ENCODE data around the gene GALT.
A peak's percentile ranks its signal among the peaks of the same experiment; 100 is the strongest.
"Not testable (repeated sequence)": the region's sequence is repeated elsewhere in the genome, so short reads cannot be mapped to it uniquely, and the experiment has no call there.

GALT gene

DNA sequence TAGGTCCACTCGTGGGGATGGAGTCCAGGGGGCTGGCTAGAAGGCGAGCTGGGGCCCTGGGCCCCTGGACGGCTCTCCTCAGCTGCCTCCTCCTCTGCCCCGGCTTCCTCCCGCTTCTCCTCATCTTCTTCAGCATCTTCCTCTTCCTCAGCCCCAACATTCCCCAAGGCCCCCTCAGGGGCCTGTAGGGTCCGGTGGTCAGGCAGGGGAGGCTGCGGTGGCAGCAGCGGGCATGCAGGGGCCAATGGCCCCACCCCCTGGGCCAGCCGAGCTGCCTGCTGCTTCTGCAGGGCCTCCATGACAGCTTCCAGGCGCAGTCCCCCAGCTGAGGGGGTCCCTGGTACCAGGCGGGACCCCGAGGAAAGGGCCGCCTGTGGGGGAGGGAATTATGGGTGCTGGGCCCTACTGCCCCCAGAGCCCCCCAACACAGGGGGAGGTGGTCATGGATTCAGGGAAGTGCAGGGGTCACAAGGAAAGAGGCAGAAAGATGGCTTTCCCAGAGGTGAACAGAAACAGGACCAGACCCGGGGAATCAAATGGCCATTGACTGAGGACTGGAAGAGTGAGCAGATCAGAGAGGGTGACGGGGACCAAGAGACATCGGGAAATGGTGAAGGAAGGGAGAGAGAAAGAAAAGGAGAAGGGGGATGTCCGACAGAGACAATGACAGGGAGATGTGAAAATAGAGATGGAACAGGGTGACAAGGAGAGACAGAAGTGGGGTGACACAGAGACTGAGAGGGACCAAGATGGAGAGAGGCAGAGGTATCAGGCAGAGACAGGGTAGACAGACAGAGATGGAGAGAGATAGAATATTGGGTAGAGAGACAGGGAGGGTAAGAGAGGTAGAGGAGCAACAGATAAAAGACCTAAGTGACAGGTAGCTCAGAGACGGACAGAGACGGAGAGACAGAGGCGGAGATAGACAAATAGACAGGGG lies 18.5 kb upstream of the GALT start:
- DNase-seq, result no peak

GRCh38 chr9:34628656-34629490 lies 17.6 kb upstream of the GALT start, which contains the start of gene ARID3C:
ARID3C (minus strand) TSS chr9:34629066; CDS start chr9:34628014, 1,052 bp downstream.
- peak; percentile 27 for DNase-seq

- DNase-seq, result no peak
Measured at GRCh38 chr9:34629491-34629808, 17.0 kb upstream of the GALT start.

DNA sequence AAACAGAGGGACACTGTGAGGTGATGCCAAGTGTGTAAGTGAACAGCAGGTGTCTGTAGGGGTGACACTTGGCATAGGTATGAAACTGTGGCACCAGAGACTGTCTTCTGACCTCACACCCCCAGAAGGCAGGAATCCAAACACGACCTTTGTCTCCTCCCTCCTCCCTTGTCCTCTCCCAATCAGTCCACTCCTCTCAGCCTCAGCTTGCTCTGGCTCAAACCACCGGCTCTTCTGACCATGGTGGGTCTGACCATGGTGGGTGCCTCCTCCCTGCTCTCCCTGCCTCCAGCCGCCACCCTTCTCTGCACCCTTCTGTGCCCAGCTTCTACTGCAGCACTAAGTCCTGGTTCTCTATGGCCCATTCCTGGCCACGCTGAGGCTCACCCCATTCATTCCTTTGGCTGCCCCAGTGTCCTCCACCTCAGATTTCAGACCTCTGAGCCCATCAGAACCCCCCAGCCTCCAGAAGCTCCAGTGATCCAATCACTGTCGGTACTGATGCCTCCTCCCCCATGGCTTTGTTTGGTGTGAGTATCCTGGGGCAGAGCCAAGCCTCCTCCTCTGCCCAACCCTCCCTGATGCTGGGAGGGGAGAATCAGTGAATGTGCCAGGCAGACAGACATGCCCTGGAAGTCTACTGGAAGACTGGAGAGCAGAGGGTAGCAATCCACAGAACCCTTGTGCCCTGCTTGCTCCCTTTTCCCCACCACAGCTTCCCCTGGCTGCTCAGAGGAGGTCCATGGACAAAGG lies 15.9 kb upstream of the GALT start:
- DNase-seq, result no peak

GRCh38 chr9:34633166-34633565 lies 13.3 kb upstream of the GALT start:
- DNase-seq, result no peak

DNA sequence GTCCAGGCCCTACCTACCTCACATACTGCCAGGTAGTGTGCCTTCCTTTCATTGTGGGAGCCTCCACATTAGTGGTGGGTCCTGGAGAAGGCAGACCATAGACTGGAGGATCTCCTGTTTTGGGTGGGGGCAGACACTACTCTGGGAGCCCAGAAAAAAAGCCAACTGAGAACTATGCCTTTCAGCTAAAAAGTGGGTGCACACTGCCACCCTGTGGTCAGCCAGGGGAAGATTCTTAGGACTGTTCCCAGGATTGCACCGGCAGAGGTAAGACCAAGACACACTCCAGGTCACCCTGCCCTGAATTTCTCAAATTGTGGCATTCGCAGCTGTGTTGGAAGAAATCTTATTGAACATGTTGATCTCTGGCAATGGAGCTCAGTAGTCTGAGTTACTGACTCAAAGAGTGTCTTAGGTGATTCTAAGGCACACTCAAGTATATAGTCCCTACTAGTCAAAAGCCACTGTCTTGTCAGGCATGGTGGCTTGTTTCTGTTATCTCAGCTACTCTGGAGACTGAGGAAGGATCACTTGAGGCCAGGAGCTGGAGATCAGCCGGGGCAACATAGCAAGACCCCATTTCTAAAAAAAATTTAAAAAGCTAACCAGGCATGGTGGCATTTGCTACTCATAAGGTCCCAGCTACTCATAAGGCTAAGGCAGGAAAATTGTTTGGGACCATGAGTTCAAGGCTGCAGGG lies 12.5 kb upstream of the GALT start:
- peak; percentile 66 for DNase-seq

DNA sequence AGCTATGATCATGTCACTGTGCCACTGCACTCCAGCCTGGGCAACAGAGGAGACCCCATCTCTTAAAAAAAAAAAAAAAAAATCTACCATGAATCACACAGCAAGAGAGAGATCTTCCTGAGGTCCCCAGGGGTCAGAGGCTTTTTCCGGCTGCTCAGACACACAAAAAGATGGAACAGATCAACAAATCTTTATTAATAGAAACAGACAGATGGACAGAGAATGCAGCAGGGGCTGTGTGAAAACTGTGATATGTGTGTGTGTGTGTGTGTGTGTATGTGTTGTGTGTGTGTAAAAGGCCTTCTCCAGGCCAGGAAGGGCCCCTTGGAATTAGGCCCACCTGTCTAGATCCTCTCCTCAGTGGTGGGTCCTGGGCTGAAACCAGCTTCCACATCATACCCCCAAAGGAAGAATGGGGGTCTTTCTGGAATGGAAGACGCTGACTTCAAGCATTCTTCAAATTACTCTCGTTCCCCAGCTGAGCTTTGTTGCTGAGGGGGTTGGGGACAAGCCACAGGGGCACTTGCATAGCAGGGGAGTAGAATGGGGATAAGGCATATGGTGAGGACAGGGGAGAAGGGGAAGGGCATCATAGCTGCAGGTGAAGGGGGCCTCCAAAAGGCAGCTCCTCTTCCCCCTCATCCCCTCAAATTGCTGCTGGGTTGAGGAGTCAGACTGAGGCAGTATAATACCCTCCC lies 11.8 kb upstream of the GALT start:
- DNase-seq, result no peak

GRCh38 chr9:34635556-34635955 lies 10.9 kb upstream of the GALT start:
- DNase-seq, result no peak

- DNase-seq, result no peak
Measured at GRCh38 chr9:34636791-34637355, 9.6 kb upstream of the GALT start.

GRCh38 chr9:34637356-34638137 lies 8.9 kb upstream of the GALT start, which contains the start of gene SIGMAR1:
SIGMAR1 (minus strand) TSS chr9:34637787; CDS start chr9:34637697, 90 bp downstream.
- peak; percentile 88 for DNase-seq

DNA sequence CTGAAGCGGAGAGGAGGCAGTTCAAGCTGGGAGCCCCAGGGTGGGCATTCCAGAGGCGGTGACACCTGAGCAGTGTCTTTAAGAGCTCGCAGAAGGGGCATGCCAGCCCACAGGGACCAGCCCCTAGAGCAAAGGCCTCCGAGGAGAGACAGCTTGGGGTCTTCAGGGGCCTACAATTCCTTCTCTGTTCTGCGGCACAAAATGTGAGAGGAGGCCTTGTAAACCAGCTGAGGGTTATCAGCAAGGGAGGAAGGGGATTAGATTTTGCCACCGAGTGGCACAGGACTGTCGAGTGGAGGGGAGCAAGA lies 8.4 kb upstream of the GALT start:
- DNase-seq, result no peak

DNA sequence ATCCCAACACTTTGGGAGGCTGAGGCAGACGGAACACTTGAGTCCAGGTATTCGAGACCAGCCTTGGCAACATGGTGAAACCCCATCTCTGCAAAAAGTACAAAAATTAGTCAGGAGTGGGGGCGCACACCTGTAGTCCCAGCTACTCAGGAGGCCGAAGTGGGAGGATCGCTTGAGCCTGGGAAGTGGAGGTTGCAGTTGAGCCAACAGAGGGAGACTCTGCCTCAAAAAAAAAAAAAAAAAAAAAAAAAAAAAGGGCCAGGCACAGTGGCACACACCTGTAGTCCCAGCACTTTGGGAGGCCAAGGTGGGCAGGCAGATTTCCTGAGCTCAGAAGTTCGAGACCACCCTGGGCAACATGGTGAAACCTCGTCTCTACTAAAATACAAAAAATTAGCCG lies 7.2 kb upstream of the GALT start:
- DNase-seq, result not testable (repeated sequence)

GRCh38 chr9:34642679-34643078 lies 3.8 kb upstream of the GALT start:
- no peak for DNase-seq

GRCh38 chr9:34644766-34645314 lies 1.6 kb upstream of the GALT start:
- DNase-seq, result no peak

GRCh38 chr9:34647084-34647403 lies 569 bp downstream of the GALT start:
- no peak for DNase-seq

GRCh38 chr9:34647651-34648050 lies 1.2 kb downstream of the GALT start:
- DNase-seq, result no peak

GRCh38 chr9:34648673-34649072 lies 2.2 kb downstream of the GALT start:
- DNase-seq, result no peak

GRCh38 chr9:34650816-34651215 lies 4.3 kb downstream of the GALT start:
- DNase-seq, result no peak

- DNase-seq, result no peak
Measured at GRCh38 chr9:34651321-34651720, 4.8 kb downstream of the GALT start.

- no peak for DNase-seq
Measured at GRCh38 chr9:34651876-34652601, 5.6 kb downstream of the GALT start, which contains the start of gene IL11RA. IL11RA (plus strand) TSS chr9:34652185; CDS start chr9:34655218, 3,033 bp downstream.

Data from DMS79 treated with DMSO at 0.1 percent for 48 hours (cell line).